Endodermal cell (in vitro differentiated cells): ENCODE results near the gene MT1G. TPM values are rescaled to one million over a fixed set of nuclear protein-coding genes. Genes with fewer than 3 reads are reported as not detected.

Experiments used
- DNase-seq: peaks from one replicate; pipeline ENCODE4 v3.0.0-alpha.2; 2017
- H3K27ac ChIP-seq: 2 replicates; pipeline ENCODE4 v1.5.1; 2013; ENCODE audit warnings: mild to moderate bottlenecking, low read depth, low read length, moderate library complexity
- H3K27me3 ChIP-seq: 2 replicates; pipeline ENCODE4 v1.6.1; 2013; ENCODE audit warnings: mild to moderate bottlenecking, low read length, moderate library complexity; ENCODE audit not compliant: insufficient read depth, control insufficient read depth, poor library complexity, severe bottlenecking
- H3K36me3 ChIP-seq: 2 replicates; pipeline ENCODE4 v1.7.0; 2013; ENCODE audit warnings: mild to moderate bottlenecking, low read length, moderate library complexity; ENCODE audit not compliant: control insufficient read depth, insufficient read depth
- H3K4me1 ChIP-seq: one replicate; pipeline ENCODE4 v1.7.0; 2013; ENCODE audit warnings: low read length; ENCODE audit not compliant: control insufficient read depth, insufficient read depth
- H3K4me3 ChIP-seq: 2 replicates; pipeline ENCODE4 v1.5.1; 2013; ENCODE audit warnings: mild to moderate bottlenecking, low read length, moderate library complexity
- H3K9ac ChIP-seq: 2 replicates; pipeline ENCODE4 v1.6.1; 2013; ENCODE audit warnings: mild to moderate bottlenecking, low read length, moderate library complexity; ENCODE audit not compliant: poor library complexity, severe bottlenecking; ENCODE audit errors: extremely low read depth
- H3K9me3 ChIP-seq: 2 replicates; pipeline ENCODE4 v1.6.1; 2013; ENCODE audit warnings: mild to moderate bottlenecking, low read length, moderate library complexity; ENCODE audit not compliant: control insufficient read depth
- H3K27ac Mint-ChIP-seq: 2 replicates; pipeline ENCODE4 v1.8.0; 2020; ENCODE audit warnings: mixed read lengths
- H3K27me3 Mint-ChIP-seq: 2 replicates; pipeline ENCODE4 v1.8.0; 2021; ENCODE audit warnings: mild to moderate bottlenecking, mixed read lengths; ENCODE audit not compliant: insufficient read depth
- H3K36me3 Mint-ChIP-seq: 2 replicates; pipeline ENCODE4 v1.8.0; 2020; ENCODE audit warnings: low read depth, mixed read lengths
- H3K4me1 Mint-ChIP-seq: 2 replicates; pipeline ENCODE4 v1.8.0; 2020; ENCODE audit warnings: mixed read lengths
- H3K4me3 Mint-ChIP-seq: 2 replicates; pipeline ENCODE4 v1.8.0; 2020; ENCODE audit warnings: mild to moderate bottlenecking, moderate library complexity, mixed read lengths
- H3K9me3 Mint-ChIP-seq: 2 replicates; pipeline ENCODE4 v1.8.0; 2020; ENCODE audit warnings: mild to moderate bottlenecking, mixed read lengths
- CTCF ChIP-seq: fragments of 200-600 bp; sonication (generic); conservative IDR thresholded peaks from 2 replicates; pipeline ENCODE4 v1.5.0; 2021; ENCODE audit warnings: antibody characterized with exemption, mild to moderate bottlenecking
- WGBS, 2 experiments: methylation state at CpG; one replicate each; pipeline versions ENCODE4 v1.1.5 to v1.1.7; 2013; ENCODE audit warnings: missing lambda C conversion rate in 2 of 2, mixed read lengths in 1 of 2; ENCODE audit not compliant: insufficient coverage in 1 of 2, insufficient read length in 1 of 2; 5-methylcytosine and 5-hydroxymethylcytosine counted together
- total RNA-seq, 2 donors: library from RNA; stranded (reverse); fragmentation: NEBNext Ultra II Directional in 1 of 2; extraction: Animal tissue kit (Norgen Biotek cat#: 25700) in 1 of 2; gene quantifications; 2 replicates in 1 of 2; 3 replicates in 1 of 2; pipeline ENCODE4 v1.2.1, GENCODE V29; 2021

Gene MT1G
- total RNA-seq, 2 donors from 2014 or later, result 7.8 TPM; not detected in 1

DNA sequence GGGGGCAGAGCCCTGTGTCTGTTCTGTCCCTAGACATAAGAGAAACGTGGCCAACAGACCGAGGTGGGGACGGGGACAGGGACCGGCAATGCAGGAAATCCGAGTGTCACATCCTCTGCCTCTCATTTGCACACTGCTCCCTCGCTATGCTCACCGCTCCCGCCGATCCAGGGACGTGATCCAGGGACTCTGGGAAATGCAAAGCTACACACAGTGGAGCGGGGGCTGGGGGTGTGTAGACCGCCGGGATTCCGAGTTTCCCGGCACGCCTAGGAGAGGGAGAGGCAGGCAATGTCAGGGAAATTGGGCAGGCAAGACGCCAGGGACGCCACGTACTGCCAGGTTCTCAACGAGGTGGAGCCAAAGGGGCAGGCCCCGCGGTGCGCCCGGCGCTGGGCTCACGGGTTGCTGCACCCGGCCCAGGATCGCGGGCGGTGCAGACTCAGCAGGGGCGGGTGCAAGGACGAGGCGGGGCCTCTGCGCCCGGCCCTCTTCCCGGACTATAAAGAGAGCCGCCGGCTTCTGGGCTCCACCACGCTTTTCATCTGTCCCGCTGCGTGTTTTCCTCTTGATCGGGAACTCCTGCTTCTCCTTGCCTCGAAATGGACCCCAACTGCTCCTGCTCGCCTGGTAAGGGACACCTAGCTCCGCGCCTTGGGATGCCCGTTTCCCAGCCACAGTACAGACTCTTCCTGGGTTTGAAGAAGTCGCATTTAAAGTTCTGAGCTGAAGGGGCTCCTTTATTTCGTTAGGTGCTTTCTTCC lies 14.3 kb upstream of the MT1G start, which contains the start of gene MT1X:
Gene MT1X (plus strand): TSS at position 532 of the 764 bp plus-strand sequence. CDS start 71 bp downstream, at position 603.
- H3K4me3 ChIP-seq, result peak within 1 kb of the TSS; percentile 82
- Mint-ChIP-seq H3K27ac (no peak within 1 kb of the TSS), H3K36me3 (no peaks in the 10 kb centered on the region), H3K9me3 (peaks cover 8% of the 10 kb centered on the region), H3K4me1 (peaks cover 4% of the 10 kb centered on the region), H3K27me3 (peaks cover 38% of the 10 kb centered on the region), H3K4me3 (peak within 1 kb of the TSS; percentile 71)
- peaks cover 61% of the 10 kb centered on the region for H3K27me3 ChIP-seq
- WGBS, 2 experiments, result 1 to 3% methylated on average over 28 to 49 of the region's 49 CpGs
- no peak within 1 kb of the TSS for H3K27ac ChIP-seq
- peak; percentile 92 for DNase-seq
- H3K4me1 ChIP-seq, result no peaks in the 10 kb centered on the region
- H3K9me3 ChIP-seq, result no peaks in the 10 kb centered on the region
- H3K9ac ChIP-seq, result peak within 1 kb of the TSS; percentile 42
- TF ChIP-seq CTCF, result no peak
- no peaks in the 10 kb centered on the region for H3K36me3 ChIP-seq

- Mint-ChIP-seq H3K9me3 (no peaks in the 10 kb centered on the region), H3K27me3 (peaks cover 55% of the 10 kb centered on the region), H3K27ac (no peak overlapping the region), H3K4me1 (peaks cover 18% of the 10 kb centered on the region), H3K4me3 (no peak overlapping the region), H3K36me3 (no peaks in the 10 kb centered on the region)
- H3K27ac ChIP-seq, result no peak overlapping the region
- no peak overlapping the region for H3K4me3 ChIP-seq
- no peak for DNase-seq
- H3K36me3 ChIP-seq, result no peaks in the 10 kb centered on the region
- no peaks in the 10 kb centered on the region for H3K9me3 ChIP-seq
- no peaks in the 10 kb centered on the region for H3K4me1 ChIP-seq
- 89 to 100% methylated on average over 6 of the region's 6 CpGs for WGBS, 2 experiments
- H3K27me3 ChIP-seq, result peaks cover 84% of the 10 kb centered on the region
- no peak overlapping the region for H3K9ac ChIP-seq
- no peak for TF ChIP-seq CTCF
Observed at GRCh38 chr16:56679818-56680217, 12.0 kb upstream of the MT1G start.

GRCh38 chr16:56679078-56679730 lies 11.3 kb upstream of the MT1G start:
- Histone ChIP-seq H3K4me3 (no peak overlapping the region), H3K4me1 (no peaks in the 10 kb centered on the region), H3K9ac (no peak overlapping the region), H3K36me3 (no peaks in the 10 kb centered on the region), H3K27me3 (peaks cover 81% of the 10 kb centered on the region), H3K27ac (no peak overlapping the region), H3K9me3 (no peaks in the 10 kb centered on the region)
- Mint-ChIP-seq H3K9me3 (no peaks in the 10 kb centered on the region), H3K4me3 (no peak overlapping the region), H3K4me1 (peaks cover 21% of the 10 kb centered on the region), H3K27me3 (peaks cover 59% of the 10 kb centered on the region), H3K36me3 (no peaks in the 10 kb centered on the region), H3K27ac (no peak overlapping the region)
- TF ChIP-seq CTCF, result no peak
- 92 to 96% methylated on average over 2 to 3 of the region's 3 CpGs for WGBS, 2 experiments
- no peak for DNase-seq
